ENCODE results near the gene FAM131A. TPM values are rescaled to one million over a fixed set of nuclear protein-coding genes. Genes with fewer than 3 reads are reported as not detected.

Gene FAM131A
- total RNA-seq, 1 donor from 2014 or later = 14.0 TPM

DNA sequence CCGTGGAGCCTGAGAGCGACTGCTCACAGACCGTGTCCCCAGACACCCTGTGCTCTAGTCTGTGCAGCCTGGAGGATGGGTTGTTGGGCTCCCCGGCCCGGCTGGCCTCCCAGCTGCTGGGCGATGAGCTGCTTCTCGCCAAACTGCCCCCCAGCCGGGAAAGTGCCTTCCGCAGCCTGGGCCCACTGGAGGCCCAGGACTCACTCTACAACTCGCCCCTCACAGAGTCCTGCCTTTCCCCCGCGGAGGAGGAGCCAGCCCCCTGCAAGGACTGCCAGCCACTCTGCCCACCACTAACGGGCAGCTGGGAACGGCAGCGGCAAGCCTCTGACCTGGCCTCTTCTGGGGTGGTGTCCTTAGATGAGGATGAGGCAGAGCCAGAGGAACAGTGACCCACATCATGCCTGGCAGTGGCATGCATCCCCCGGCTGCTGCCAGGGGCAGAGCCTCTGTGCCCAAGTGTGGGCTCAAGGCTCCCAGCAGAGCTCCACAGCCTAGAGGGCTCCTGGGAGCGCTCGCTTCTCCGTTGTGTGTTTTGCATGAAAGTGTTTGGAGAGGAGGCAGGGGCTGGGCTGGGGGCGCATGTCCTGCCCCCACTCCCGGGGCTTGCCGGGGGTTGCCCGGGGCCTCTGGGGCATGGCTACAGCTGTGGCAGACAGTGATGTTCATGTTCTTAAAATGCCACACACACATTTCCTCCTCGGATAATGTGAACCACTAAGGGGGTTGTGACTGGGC is 7.3 kb downstream of the FAM131A start:
- no peak for DNase-seq (ENCODE audit: low read depth)
- Histone ChIP-seq H3K4me3 (ENCODE audit: low read depth, low read length) (no peak overlapping the region), H3K27me3 (ENCODE audit: control insufficient read depth, insufficient read depth, low read length) (no peaks in the 10 kb centered on the region), H3K36me3 (ENCODE audit: control insufficient read depth, insufficient read depth, low read length) (peaks cover 2% of the 10 kb centered on the region)
- TF ChIP-seq, protein P1, sequence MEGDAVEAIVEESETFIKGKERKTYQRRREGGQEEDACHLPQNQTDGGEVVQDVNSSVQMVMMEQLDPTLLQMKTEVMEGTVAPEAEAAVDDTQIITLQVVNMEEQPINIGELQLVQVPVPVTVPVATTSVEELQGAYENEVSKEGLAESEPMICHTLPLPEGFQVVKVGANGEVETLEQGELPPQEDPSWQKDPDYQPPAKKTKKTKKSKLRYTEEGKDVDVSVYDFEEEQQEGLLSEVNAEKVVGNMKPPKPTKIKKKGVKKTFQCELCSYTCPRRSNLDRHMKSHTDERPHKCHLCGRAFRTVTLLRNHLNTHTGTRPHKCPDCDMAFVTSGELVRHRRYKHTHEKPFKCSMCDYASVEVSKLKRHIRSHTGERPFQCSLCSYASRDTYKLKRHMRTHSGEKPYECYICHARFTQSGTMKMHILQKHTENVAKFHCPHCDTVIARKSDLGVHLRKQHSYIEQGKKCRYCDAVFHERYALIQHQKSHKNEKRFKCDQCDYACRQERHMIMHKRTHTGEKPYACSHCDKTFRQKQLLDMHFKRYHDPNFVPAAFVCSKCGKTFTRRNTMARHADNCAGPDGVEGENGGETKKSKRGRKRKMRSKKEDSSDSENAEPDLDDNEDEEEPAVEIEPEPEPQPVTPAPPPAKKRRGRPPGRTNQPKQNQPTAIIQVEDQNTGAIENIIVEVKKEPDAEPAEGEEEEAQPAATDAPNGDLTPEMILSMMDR (IDR thresholded peaks at IDR 0.05; ENCODE audit: insufficient read depth, low read length, poor library complexity, severe bottlenecking) = no peak

DNA sequence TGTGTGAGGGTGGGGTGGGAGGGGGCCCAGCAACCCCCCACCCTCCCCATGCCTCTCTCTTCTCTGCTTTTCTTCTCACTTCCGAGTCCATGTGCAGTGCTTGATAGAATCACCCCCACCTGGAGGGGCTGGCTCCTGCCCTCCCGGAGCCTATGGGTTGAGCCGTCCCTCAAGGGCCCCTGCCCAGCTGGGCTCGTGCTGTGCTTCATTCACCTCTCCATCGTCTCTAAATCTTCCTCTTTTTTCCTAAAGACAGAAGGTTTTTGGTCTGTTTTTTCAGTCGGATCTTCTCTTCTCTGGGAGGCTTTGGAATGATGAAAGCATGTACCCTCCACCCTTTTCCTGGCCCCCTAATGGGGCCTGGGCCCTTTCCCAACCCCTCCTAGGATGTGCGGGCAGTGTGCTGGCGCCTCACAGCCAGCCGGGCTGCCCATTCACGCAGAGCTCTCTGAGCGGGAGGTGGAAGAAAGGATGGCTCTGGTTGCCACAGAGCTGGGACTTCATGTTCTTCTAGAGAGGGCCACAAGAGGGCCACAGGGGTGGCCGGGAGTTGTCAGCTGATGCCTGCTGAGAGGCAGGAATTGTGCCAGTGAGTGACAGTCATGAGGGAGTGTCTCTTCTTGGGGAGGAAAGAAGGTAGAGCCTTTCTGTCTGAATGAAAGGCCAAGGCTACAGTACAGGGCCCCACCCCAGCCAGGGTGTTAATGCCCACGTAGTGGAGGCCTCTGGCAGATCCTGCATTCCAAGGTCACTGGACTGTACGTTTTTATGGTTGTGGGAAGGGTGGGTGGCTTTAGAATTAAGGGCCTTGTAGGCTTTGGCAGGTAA is 8.1 kb downstream of the FAM131A start:
- TF ChIP-seq, protein P1 (IDR thresholded peaks at IDR 0.05; ENCODE audit: insufficient read depth, low read length, poor library complexity, severe bottlenecking) = peak; percentile 56
- H3K36me3 ChIP-seq (ENCODE audit: control insufficient read depth, insufficient read depth, low read length) = peaks cover 2% of the 10 kb centered on the region
- DNase-seq (ENCODE audit: low read depth) = peak; percentile 75
- no peaks in the 10 kb centered on the region for H3K27me3 ChIP-seq (ENCODE audit: control insufficient read depth, insufficient read depth, low read length)
- no peak overlapping the region for H3K4me3 ChIP-seq (ENCODE audit: low read depth, low read length)

DNA sequence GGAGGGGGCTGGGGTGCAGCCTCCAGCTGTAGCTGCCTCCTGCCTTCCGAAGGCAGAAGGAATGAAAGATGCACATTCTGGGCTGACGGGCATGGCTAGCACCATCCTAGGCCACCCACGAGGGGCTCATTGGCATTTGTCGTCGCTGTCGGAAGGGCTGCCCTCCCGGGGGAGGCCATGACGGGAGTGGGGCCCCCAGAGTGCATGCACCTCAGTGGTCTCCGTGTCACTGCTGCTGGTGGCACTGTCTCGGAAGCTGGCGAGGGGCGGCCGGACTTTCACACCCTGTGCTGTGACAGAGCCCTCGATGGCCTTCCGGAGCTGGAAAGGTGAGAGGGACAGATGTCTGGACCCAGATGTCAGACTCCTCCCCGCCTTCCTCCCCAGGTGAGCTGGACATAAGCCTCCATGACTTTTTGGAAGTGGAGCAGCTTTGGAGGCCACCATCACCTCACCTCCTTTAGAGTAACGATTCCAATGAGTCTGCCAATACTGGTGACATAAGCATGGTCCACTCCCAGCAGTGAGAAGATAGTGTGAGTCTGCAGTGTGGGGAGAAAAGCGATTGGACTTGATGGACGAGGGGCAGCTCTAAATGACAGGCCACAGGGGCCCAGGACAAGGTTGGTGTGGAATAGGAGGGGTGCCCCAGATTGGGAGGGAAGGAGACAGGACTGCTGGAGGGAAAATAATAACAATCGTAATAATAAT is 9.2 kb downstream of the FAM131A start:
- peaks cover 2% of the 10 kb centered on the region for H3K36me3 ChIP-seq (ENCODE audit: control insufficient read depth, insufficient read depth, low read length)
- H3K4me3 ChIP-seq (ENCODE audit: low read depth, low read length) = no peak overlapping the region
- no peak for DNase-seq (ENCODE audit: low read depth)
- TF ChIP-seq, protein P1 (IDR thresholded peaks at IDR 0.05; ENCODE audit: insufficient read depth, low read length, poor library complexity, severe bottlenecking) = no peak
- H3K27me3 ChIP-seq (ENCODE audit: control insufficient read depth, insufficient read depth, low read length) = no peaks in the 10 kb centered on the region

DNA sequence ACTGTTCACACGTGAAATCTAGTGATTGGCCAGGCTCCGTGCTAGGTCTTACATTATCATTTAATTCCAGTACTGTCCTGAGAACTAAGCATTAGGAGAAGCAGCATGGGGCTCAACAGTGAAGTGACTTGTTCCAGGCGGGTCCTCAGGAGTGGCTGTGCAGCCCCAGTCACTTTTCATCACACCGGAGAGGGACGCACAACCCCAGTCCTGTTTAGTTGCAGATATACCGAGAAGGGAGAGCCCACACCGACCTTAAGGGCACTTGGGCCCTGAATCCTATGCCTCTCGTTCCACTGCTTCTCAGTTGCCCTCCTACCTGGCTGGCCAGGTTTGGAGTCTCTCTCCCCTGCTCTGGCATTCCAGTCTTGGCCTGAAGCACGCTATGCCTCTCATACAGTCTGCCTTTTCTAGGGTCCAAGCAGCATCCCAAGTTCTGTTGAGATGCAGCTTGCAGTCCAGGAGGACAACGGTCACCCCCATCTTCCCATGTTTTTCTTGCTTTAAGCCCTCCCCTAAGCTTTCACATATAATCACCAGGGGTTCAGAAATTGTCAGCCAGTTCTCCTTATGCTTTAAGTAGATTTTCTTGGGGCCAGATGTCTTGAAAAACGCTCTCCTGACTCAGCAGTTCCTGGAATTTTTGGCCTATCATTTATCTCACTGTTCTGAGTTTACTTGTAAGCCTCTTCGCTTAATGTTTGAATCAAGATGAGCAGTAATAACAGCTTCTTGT is 10.1 kb downstream of the FAM131A start:
- TF ChIP-seq, protein P1 (IDR thresholded peaks at IDR 0.05; ENCODE audit: insufficient read depth, low read length, poor library complexity, severe bottlenecking) = no peak
- no peak for DNase-seq (ENCODE audit: low read depth)
- Histone ChIP-seq H3K4me3 (ENCODE audit: low read depth, low read length) (no peak overlapping the region), H3K27me3 (ENCODE audit: control insufficient read depth, insufficient read depth, low read length) (no peaks in the 10 kb centered on the region), H3K36me3 (ENCODE audit: control insufficient read depth, insufficient read depth, low read length) (peaks cover 3% of the 10 kb centered on the region)

DNA sequence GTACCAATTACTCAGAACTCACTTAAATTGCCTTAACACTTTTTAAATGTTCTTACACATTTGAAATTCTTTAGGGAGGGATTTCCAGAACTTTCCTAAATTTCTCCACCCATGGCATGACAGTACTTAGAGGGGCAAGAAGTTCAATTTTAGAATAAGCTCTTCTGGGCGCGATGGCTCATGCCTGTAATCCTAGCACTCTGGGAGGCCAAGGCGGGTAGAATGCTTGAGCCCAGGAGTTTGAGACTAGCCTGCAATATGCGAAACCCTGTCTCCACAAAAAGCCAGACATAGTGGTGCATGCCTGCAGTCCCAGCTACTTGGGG is 10.6 kb downstream of the FAM131A start:
- Histone ChIP-seq H3K36me3 (ENCODE audit: control insufficient read depth, insufficient read depth, low read length) (peaks cover 3% of the 10 kb centered on the region), H3K27me3 (ENCODE audit: control insufficient read depth, insufficient read depth, low read length) (no peaks in the 10 kb centered on the region), H3K4me3 (ENCODE audit: low read depth, low read length) (no peak overlapping the region)
- DNase-seq (ENCODE audit: low read depth) = no peak
- TF ChIP-seq, protein P1 (IDR thresholded peaks at IDR 0.05; ENCODE audit: insufficient read depth, low read length, poor library complexity, severe bottlenecking) = no peak

All from kidney epithelial cell (primary cell).